DMS153 (cell line): Measurements from ENCODE around the gene TNIK.

ENCODE experiments used
- DNase-seq: peaks from one replicate; lab custom pipeline; 2025; lab: John Stamatoyannopoulos, UW

The TNIK gene

GRCh38 chr3:171227828-171228227 is 232.4 kb downstream of the TNIK start:
- no peak for DNase-seq

- DNase-seq, result no peak
Observed at GRCh38 chr3:171227359-171227758, 232.8 kb downstream of the TNIK start.

GRCh38 chr3:171226794-171227193 is 233.4 kb downstream of the TNIK start:
- no peak for DNase-seq

GRCh38 chr3:171225708-171226107 is 234.5 kb downstream of the TNIK start:
- DNase-seq, result no peak

GRCh38 chr3:171225165-171225564 is 235.0 kb downstream of the TNIK start:
- DNase-seq, result no peak

- no peak for DNase-seq
Observed at GRCh38 chr3:171223396-171223795, 236.8 kb downstream of the TNIK start.

GRCh38 chr3:171222995-171223394 is 237.2 kb downstream of the TNIK start:
- no peak for DNase-seq

- DNase-seq, result no peak
Observed at GRCh38 chr3:171221597-171221996, 238.6 kb downstream of the TNIK start.

- no peak for DNase-seq
Observed at GRCh38 chr3:171221104-171221503, 239.1 kb downstream of the TNIK start.

- DNase-seq, result no peak
Observed at GRCh38 chr3:171219258-171219657, 240.9 kb downstream of the TNIK start.

- DNase-seq, result no peak
Observed at GRCh38 chr3:171218069-171218468, 242.1 kb downstream of the TNIK start.

- no peak for DNase-seq
Observed at GRCh38 chr3:171213907-171214306, 246.3 kb downstream of the TNIK start.

GRCh38 chr3:171213178-171213577 is 247.0 kb downstream of the TNIK start:
- DNase-seq, result no peak

GRCh38 chr3:171212648-171213047 is 247.6 kb downstream of the TNIK start:
- DNase-seq, result no peak

- no peak for DNase-seq
Observed at GRCh38 chr3:171206283-171206682, 253.9 kb downstream of the TNIK start.

- no peak for DNase-seq
Observed at GRCh38 chr3:171204942-171205341, 255.3 kb downstream of the TNIK start.

GRCh38 chr3:171201825-171202224 is 258.4 kb downstream of the TNIK start:
- DNase-seq, result no peak

GRCh38 chr3:171200750-171201088 is 259.5 kb downstream of the TNIK start:
- DNase-seq, result no peak

- no peak for DNase-seq
Observed at GRCh38 chr3:171200052-171200749, 260.0 kb downstream of the TNIK start.

- no peak for DNase-seq
Observed at GRCh38 chr3:171199473-171199829, 260.8 kb downstream of the TNIK start.

- no peak for DNase-seq
Observed at GRCh38 chr3:171198781-171199472, 261.3 kb downstream of the TNIK start.

GRCh38 chr3:171195686-171196085 is 264.5 kb downstream of the TNIK start:
- DNase-seq, result no peak

- DNase-seq, result no peak
Observed at GRCh38 chr3:171194965-171195364, 265.2 kb downstream of the TNIK start.

GRCh38 chr3:171193693-171194092 is 266.5 kb downstream of the TNIK start:
- no peak for DNase-seq
